Prostate gland (tissue), 2 donors: ENCODE measurements around the gene MARCHF3. TPM values are rescaled to one million over a fixed set of nuclear protein-coding genes. Genes with fewer than 3 reads are reported as not detected.
"Not testable (repeated sequence)": the region's sequence is repeated elsewhere in the genome, so short reads cannot be mapped to it uniquely, and the experiment has no call there.

Experiments
- DNase-seq: peaks from one replicate; pipeline ENCODE4 v3.0.0-alpha.2; 2019; ENCODE audit warnings: low spot score
- H3K27ac ChIP-seq, 2 donors: fragments of 200-600 bp; sonication (generic); 2 replicates each; pipeline ENCODE4 v1.5.1; 2017 to 2019
- H3K27me3 ChIP-seq: fragments of 200-600 bp; sonication (generic); replicated peaks from 2 replicates; pipeline ENCODE4 v1.5.1; 2019; ENCODE audit not compliant: insufficient read depth
- H3K36me3 ChIP-seq, 2 donors: fragments of 200-600 bp; sonication (generic); 1 replicate in 1 of 2; 2 replicates in 1 of 2; pipeline versions ENCODE4 v1.5.1 to v1.8.1; 2017 to 2019
- H3K4me1 ChIP-seq: fragments of 200-600 bp; sonication (generic); replicated peaks from 2 replicates; pipeline ENCODE4 v1.5.1; 2019
- H3K4me3 ChIP-seq, 2 donors: fragments of 200-600 bp; sonication (generic); 2 replicates each; pipeline ENCODE4 v1.5.1; 2017 to 2019
- H3K9me3 ChIP-seq: fragments of 200-600 bp; sonication (generic); 2 replicates; pipeline ENCODE4 v1.5.1; 2017
- POLR2A ChIP-seq: fragments of 450-650 bp; IDR thresholded peaks from one replicate; pipeline ENCODE4 v1.6.1; 2016; ENCODE audit warnings: antibody characterized with exemption, mild to moderate bottlenecking
- POLR2AphosphoS5 ChIP-seq: sonication (generic); formaldehyde crosslinking; IDR thresholded peaks from one replicate; pipeline ENCODE4 v1.6.1; 2017; ENCODE audit warnings: antibody characterized with exemption
- WGBS: methylation state at CpG from one replicate; pipeline ENCODE4 v1.1.5; 2018; 5-methylcytosine and 5-hydroxymethylcytosine counted together
- intact Hi-C: fragments of 100-400 bp; cut with DNase I; formaldehyde crosslinking; loops from one replicate; pipeline ENCODE4 v1.14.2; 2022
- total RNA-seq, 2 donors: library from RNA; depleted of rRNA; stranded (reverse); fragments of >200 nt; gene quantifications; one replicate each; pipeline ENCODE4 v1.1.0, GENCODE V29; 2016
- TF ChIP-seq, protein P1 (sequence below), 4 experiments: fragments of 200-600 bp in 2 of 4; fragments of 450-650 bp in 2 of 4; sonication (generic) in 2 of 4; IDR thresholded peaks; 1 replicate in 3 of 4; 2 replicates in 1 of 4; pipeline ENCODE4 v1.5.1; 2016 to 2019; ENCODE audit warnings: antibody characterized with exemption in 4 of 4, mild to moderate bottlenecking in 2 of 4, moderate library complexity in 2 of 4

The MARCHF3 gene
- total RNA-seq, 2 donors from 2014 or later = 1.2 to 21.1 TPM

DNA sequence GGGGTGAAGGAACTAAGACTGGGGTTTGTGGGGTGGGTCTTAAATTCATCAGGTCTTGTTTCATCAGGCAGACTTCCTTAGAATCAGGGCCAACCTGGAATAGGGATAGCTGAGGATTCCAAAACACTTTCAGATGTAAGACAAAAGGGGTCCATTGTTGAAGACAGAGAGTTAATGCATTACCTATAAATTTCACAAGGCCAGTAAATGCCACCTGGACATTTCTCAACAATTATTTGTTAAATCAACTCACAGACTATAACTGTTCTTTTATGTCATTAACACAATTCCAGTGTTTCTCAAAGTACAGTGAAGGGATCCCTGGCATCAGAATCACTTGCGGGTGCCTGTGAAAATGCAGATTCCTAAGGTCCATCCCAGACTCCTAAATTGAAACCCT lies 2.8 kb downstream of the MARCHF3 start:
- no peaks in the 10 kb centered on the region for H3K27me3 ChIP-seq
- no peaks in the 10 kb centered on the region for H3K9me3 ChIP-seq
- H3K4me1 ChIP-seq = no peaks in the 10 kb centered on the region
- no peak overlapping the region for H3K4me3 ChIP-seq
- no peak for DNase-seq
- TF ChIP-seq POLR2AphosphoS5 = no peak
- TF ChIP-seq, protein P1, sequence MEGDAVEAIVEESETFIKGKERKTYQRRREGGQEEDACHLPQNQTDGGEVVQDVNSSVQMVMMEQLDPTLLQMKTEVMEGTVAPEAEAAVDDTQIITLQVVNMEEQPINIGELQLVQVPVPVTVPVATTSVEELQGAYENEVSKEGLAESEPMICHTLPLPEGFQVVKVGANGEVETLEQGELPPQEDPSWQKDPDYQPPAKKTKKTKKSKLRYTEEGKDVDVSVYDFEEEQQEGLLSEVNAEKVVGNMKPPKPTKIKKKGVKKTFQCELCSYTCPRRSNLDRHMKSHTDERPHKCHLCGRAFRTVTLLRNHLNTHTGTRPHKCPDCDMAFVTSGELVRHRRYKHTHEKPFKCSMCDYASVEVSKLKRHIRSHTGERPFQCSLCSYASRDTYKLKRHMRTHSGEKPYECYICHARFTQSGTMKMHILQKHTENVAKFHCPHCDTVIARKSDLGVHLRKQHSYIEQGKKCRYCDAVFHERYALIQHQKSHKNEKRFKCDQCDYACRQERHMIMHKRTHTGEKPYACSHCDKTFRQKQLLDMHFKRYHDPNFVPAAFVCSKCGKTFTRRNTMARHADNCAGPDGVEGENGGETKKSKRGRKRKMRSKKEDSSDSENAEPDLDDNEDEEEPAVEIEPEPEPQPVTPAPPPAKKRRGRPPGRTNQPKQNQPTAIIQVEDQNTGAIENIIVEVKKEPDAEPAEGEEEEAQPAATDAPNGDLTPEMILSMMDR (IDR thresholded peaks at IDR 0.05) = no peak
- TF ChIP-seq POLR2A = no peak
- H3K36me3 ChIP-seq = no peaks in the 10 kb centered on the region
- intact Hi-C loops = no loop called here
- WGBS = 74% methylated on average over 1 of the region's 1 CpG
- H3K27ac ChIP-seq = no peak overlapping the region

DNA sequence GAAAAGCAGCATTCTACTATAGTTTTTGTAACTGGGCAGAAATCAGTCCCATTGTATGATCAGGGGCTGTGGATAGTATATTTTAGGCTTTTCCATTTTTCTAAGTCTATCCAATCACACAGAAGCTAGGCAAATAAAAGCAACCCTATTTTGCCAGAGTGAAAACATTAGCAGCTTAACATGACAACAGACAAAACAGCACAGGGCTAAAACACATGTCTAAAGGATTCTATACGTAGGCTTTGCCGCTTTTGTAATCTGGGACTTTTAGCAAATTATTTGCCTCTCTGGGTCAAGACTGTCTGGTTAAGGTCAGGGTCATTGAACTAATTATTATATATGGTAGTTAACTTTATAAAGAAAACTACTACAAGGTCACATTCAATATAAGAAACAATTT lies 4.2 kb downstream of the MARCHF3 start:
- TF ChIP-seq POLR2A (no peak), POLR2AphosphoS5 (no peak)
- TF ChIP-seq, protein P1 (IDR thresholded peaks at IDR 0.05) = no peak
- H3K36me3 ChIP-seq = no peaks in the 10 kb centered on the region
- intact Hi-C loops = no loop called here
- H3K27ac ChIP-seq = no peak overlapping the region
- no peak overlapping the region for H3K4me3 ChIP-seq
- H3K27me3 ChIP-seq = no peaks in the 10 kb centered on the region
- H3K9me3 ChIP-seq = no peaks in the 10 kb centered on the region
- WGBS = 98% methylated on average over 2 of the region's 2 CpGs
- no peaks in the 10 kb centered on the region for H3K4me1 ChIP-seq
- no peak for DNase-seq

DNA sequence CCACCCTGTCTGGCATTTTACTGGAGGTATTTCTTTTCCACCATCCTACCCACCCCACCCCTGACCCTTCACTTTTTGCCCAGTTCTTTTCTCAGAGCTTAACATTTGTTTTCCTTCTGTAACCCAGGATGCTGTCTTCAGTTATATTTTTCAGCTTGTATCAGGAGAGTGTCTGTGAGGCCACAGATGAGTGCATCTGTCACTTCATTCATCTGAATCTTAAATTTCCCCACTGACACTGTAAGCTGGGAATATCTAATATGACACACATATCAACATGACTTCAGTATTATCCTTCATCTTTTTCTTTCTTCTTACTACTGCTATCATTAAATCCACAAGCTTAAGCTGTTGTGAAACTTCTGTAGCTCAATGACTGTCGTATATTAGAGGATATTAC lies 4.9 kb downstream of the MARCHF3 start:
- intact Hi-C loops = no loop called here
- TF ChIP-seq, protein P1 (IDR thresholded peaks at IDR 0.05) = no peak
- no peak for TF ChIP-seq POLR2A
- TF ChIP-seq POLR2AphosphoS5 = no peak
- H3K4me3 ChIP-seq = no peak overlapping the region
- WGBS = 97% methylated on average over 1 of the region's 1 CpG
- H3K27me3 ChIP-seq = no peaks in the 10 kb centered on the region
- H3K36me3 ChIP-seq = no peaks in the 10 kb centered on the region
- H3K4me1 ChIP-seq = no peaks in the 10 kb centered on the region
- DNase-seq = no peak
- H3K9me3 ChIP-seq = no peaks in the 10 kb centered on the region
- no peak overlapping the region for H3K27ac ChIP-seq

DNA sequence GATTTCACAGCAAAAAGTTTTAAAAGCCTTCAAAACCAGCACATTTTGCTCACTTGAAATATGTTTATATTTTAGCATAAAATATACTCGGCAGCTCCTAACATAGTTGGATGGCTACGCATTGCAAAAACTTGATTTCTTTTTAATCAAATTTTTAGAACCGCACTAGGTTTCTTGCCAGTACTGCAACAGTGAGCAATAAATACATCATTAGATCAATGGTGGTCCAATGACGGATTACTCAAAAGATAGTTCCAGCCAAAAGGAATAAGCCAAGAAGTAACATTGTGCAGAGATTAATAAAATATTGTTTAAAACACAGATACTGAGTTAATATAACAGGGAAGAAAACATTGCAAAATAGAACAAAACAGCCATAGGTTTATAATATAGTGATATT lies 5.5 kb downstream of the MARCHF3 start:
- Histone ChIP-seq H3K4me3 (no peak overlapping the region), H3K36me3 (no peaks in the 10 kb centered on the region), H3K4me1 (no peaks in the 10 kb centered on the region), H3K27me3 (no peaks in the 10 kb centered on the region), H3K9me3 (no peaks in the 10 kb centered on the region), H3K27ac (no peak overlapping the region)
- intact Hi-C loops = no loop called here
- WGBS = 85% methylated on average over 4 of the region's 4 CpGs
- DNase-seq = no peak
- TF ChIP-seq, protein P1 (IDR thresholded peaks at IDR 0.05) = no peak
- TF ChIP-seq POLR2AphosphoS5 (no peak), POLR2A (no peak)

DNA sequence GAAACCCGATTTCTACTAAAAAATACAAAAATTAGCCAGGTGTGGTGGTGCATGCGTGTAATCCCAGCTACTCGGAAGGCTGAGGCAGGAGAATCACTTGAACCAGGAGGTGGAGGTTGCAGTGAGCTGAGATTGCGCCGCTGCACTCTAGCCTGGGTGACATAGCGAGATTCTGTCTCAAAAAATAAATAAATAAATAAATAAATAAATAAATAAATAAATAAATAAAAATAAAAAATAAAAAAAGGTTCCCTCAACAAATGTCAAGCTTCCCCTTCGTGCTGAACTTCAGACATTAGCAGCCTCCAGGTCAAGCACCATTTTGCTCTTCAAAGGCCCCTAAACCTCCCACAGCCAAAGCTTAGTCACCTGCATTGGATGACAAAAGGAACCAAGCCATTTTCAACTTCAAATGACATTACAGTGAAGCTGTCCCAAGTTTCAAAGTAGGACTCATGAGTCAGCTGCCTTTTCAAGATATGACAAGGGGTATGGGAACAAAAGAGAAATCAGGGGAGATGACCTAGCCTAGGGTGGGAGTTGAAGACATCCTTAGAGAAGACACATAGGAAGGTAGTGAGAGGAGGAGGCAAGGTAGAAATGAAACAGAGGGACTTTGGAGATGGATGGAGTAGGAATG lies 6.7 kb downstream of the MARCHF3 start:
- not testable (repeated sequence) for DNase-seq
- WGBS = 96% methylated on average over 7 of the region's 7 CpGs

More for the DNA sequence above, 6.7 kb downstream of the MARCHF3 start:
- H3K27ac ChIP-seq, H3K27me3 ChIP-seq, intact Hi-C loops, H3K9me3 ChIP-seq, H3K4me1 ChIP-seq, H3K36me3 ChIP-seq, H3K4me3 ChIP-seq: not testable (repeated sequence)
